Stimulated activated CD4-positive, alpha-beta T cell treated with anti-CD3 and anti-CD28 coated beads, Interleukin-2, amount 100 ng/mL, for 48 hours (primary cell): ENCODE results near the gene EIF2A.
"Not testable (repeated sequence)": the region's sequence is repeated elsewhere in the genome, so short reads cannot be mapped to it uniquely, and the experiment has no call there.

Experiments
- DNase-seq, 2 donors: peaks; one replicate each; pipeline ENCODE4 v3.0.0-alpha.2; 2020

The EIF2A gene

GRCh38 chr3:150603153-150603979 lies 56.8 kb downstream of the EIF2A start, which contains the start of gene SELENOT:
Gene SELENOT, plus strand, starts transcription at chr3:150603321. Its CDS starts 42 bp downstream, at chr3:150603363.
- peak; percentile 85 to 93 for DNase-seq

DNA sequence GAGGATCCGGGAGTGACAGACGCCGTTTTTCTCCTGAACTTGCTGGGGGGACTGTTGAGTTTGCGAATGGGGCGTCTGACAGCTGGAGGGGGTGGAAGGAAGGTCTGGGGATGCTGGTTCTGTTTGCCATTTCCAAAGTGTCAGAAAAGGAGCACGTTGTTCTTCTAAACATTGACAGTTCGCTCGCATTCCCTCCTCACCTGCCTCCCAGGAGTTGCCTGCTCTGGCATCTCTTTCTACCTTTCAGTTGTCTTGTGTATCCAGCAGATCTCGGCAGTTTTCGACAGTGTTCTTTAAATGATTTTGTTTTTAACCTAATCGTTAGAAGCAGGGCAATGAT lies 57.4 kb downstream of the EIF2A start:
- no peak for DNase-seq

DNA sequence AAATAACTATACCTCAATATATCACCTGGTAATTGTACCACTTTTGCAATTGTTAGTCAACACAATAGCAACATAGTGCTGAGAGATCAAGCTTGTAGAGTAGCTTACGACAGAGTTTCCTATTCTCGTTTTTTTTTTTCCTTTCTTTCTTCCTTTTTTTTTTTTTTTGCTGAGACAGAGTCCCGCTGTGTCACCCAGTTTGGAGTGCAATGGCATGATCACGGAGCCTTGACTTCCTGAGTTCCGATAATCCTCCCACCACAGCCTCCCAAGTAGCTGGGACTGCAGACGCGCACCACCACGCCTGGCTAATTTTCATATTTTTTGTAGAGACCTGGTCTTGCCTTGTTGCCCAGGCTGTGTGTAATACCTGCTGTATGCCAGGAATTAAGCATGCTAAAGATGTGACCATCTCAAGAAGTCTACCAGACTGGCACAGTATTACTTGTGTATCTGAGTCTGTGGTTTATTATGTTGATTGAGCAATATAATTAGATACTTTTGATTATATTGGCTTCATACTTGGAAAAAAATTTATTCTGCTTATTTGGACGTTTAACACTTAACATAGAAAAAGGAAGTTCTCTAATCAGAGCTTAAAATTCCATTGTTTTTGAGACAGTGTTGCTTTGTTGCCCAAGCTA lies 59.5 kb downstream of the EIF2A start:
- DNase-seq: no peak

GRCh38 chr3:150607267-150608065 lies 60.9 kb downstream of the EIF2A start:
- no peak for DNase-seq

- DNase-seq: no peak
These were observed 63.4 kb downstream of the EIF2A start for GRCh38 chr3:150609988-150610387.

DNA sequence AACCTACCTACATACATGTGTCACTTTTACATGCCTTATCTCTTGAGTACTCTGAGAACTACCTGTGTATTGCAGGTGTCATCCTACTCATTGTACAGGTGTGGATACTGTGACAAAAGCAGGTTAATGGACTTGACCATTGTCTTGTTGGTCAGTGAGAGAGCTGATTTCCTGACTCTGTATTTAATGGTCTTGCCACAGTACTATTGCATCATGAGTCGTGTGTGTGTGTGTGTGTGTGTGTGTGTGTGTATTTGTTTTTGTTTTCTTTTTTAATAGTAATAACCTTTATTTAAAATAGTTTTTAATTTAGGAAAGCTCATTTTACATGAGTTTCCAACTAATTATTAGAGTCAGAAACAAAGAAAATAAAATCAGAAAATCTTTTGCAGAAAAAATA lies 64.2 kb downstream of the EIF2A start:
- DNase-seq: no peak

DNA sequence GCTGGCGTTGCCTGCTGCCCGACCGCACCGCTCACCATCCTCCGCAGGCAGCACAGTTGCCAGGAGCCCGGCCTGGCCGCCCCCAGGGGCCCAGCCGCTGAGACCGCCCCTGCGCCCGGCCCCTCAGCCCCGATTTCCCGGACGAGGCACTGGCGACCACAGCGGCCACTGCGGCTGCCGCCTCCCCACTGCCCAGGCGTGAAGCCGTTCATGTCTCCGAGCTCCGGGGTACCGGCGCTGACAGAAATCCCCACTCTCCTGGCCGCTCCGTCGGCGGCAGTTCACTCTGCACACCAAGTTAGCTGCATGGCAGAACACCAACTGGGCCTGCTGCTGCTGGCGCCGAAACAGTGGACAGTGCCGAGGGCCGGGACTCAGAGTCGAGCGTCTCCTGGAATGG lies 65.1 kb downstream of the EIF2A start:
- no peak for DNase-seq

- no peak for DNase-seq
These were observed 65.9 kb downstream of the EIF2A start for GRCh38 chr3:150612494-150612893.

DNA sequence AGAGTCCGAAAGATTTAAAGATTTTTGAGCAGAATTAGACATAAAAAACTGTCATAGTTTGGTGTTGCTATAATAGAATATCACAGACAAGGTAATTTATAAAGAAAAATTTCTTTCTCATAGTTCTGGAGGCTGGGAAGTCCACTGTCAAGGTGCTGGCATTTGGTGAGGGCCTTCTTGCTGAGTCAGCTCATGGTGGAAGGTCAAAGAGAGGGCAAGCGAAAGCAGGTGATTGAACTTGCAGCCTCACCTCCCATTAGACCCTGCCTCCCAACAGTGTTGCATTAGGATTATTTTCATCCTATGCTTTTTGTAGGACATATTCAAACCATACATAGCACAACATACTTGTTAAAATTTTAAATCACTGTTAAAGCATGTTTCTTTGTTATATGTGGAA lies 66.4 kb downstream of the EIF2A start:
- DNase-seq: no peak

DNA sequence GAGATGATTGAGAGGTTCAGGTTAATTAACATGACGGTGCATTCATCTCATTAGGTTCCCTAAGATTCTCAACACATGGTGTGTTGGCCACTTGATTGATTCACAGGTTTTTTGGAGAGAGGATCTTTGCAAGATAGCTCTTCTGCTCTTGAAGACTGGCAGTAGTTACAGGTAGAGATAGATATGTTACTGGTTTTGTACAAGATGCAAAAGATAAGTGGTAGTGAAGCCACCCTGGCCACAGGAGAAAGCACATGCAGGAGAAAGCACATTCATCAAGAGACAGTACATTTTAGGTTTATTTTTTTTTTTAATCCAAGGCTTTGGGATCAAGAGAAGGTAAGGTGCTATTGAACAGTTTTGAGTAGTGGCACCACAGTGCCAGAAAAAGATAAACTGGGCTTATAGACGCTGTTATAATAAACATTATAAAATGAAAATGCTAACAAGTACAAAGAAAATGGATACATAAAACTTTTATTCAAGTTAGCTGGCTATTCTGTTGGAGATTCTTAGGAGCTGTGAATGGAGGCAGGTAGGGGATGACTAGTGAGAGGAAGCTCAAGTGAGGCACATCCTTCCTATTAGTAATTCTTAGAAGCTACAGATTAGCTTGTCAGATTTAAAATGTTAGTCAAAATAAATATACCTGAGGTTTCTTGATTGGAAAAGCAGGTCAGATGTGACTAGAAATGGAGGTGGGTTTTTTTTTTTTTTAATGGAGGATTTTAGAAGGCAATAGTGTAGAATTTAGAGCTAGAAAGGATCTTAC lies 67.3 kb downstream of the EIF2A start:
- no peak for DNase-seq

DNA sequence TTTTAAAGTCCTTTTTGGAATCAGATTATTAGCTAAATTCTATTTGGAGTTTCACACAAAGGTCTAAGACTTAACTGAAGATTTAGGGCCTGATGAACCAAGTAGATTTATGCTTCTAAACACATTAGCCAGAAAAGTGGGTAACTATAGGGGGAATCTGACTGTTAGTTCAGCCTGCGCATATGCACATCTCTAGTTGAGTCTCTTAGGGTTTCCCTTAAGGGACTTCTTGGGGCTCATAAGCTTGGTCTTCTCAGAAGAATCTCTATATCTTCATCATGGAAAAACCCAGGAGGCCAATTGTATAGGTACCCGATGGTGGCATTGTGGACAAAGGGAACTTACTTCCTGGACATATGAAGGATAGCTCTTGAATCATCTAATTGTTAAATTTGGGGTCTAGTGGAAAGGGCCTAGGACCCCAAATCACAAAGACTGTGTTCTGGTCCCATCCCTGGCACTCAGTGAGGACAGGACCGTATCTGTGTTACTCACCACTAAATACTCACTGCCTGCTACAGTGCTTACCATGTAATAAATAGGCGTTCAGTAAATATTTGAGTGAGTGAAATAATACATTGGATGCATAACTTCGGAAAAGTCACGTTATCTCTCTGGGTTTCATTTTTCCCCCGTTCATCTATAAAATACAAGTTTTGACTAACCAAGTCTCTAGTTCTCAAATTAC lies 73.6 kb downstream of the EIF2A start:
- DNase-seq: no peak

GRCh38 chr3:150622955-150623354 lies 76.4 kb downstream of the EIF2A start:
- DNase-seq: not testable (repeated sequence)

DNA sequence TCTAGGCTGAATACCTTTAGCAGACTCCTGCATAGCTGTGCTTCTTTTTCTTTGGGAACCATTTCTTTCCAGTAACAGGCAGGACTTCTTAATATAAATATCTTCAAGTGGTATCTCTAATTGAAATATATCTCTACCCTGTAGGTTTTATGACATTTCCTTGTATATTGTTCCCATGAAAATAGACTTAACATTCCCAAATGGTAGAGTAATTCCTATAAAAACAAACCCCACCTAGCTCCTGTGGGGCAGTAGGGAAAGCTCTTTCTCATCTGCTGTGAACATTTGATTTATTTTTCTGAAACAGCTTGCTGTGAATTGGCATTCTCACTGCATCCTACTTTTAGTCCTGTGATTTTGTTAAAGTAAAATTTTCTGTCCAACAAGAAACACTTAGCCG lies 77.4 kb downstream of the EIF2A start:
- no peak for DNase-seq

DNA sequence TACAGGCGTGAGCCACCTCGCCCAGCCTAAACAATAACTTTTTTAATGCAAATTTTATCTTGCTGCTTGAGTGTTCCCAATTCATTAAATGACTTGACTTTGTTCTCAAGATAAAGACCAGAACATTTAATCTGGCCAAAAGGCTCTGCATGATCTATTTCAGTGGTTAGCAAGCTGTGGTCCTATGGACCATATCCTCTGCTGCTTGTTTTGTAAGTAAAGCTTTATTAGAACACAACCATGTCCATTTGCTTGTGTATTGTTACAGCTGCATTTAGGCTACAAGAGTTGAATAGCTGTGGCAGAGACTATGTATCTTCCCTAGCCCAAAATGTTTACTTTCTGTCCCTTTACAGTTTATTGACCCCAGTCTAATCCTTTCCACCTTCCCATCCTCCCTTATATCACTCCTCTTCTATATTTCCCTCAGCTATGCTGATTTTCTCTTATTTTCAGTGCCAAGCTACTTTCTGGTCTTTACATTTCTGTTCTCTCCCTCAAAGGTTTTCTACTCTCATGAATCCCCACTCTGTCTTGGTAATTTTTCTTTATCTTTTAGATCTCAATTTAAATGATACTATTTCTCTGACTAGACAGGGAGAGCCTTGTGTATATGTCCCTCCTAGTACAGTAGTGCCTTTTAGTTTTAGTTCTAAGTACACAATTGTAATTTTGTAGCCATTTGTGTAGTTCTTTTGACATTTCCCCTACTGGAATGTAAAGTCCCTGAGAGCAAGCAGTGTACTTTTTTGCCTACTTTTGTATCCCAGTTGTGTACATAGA lies 79.8 kb downstream of the EIF2A start:
- no peak for DNase-seq

- DNase-seq: no peak
These were observed 81.0 kb downstream of the EIF2A start for GRCh38 chr3:150627557-150627956.

DNA sequence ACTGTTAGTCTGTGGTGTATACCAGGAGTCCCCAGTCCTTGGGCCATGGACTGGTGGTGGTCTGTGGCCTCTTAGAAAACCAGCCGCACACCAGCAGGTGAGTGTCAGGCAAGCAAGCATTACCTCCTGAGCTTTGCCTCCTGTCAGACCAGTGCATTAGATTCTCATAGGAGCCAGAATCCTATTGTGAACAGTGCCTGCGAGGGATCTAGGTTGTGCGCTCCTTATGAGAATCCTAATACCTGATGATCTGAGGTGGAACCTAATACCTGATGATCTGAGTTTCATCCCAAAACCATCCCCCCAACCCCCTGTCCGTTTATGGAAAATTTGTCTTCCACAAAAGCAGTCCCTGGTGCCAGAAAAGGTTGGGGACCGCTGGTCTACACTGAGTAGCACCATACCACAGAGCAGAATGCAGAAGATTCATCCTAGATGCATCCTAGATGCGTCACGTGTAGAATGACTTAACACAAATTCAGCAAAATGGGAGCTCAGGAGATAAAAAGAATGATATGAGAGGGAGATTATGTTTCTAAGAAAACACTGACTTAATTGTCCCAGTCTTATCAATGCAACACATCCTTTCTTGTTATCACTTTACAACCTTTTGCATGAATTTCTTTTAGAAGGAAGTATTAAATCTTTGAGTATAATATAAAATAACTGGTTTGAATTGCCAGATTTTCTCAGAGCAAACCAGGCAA lies 85.1 kb downstream of the EIF2A start:
- no peak for DNase-seq

- no peak for DNase-seq
These were observed 88.5 kb downstream of the EIF2A start for GRCh38 chr3:150635076-150635475.

DNA sequence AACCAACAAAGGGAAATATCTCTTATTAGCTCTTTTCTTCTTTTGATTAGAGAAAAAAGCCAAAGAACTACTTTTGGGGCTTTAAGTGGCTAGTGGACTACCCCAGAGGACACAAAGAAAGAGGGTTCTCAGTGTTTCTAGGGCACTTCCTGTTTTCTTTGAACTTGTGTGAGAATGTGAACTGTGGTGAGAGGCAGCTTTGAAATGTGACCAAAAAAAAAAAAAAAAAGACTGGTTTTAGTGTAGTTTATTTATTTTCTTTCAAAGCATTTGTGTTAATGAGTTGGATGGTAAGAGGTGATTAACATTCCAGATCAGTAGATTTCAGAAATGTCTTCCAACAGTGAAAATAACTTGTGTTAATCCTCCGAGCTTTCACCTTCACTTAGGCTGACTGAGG lies 88.9 kb downstream of the EIF2A start:
- no peak for DNase-seq
